GM19324 (cell line): ENCODE results near the gene SEMA4D.
"Not testable (repeated sequence)": the region's sequence is repeated elsewhere in the genome, so short reads cannot be mapped to it uniquely, and the experiment has no call there.

Experiments used
- ATAC-seq: cut with Tn5 transposase; IDR thresholded peaks from one replicate; pipeline ENCODE4 v1.9.1; 2021; ENCODE audit warnings: mild to moderate bottlenecking, moderate library complexity; ENCODE audit not compliant: unreplicated experiment, low FRiP score

SEMA4D gene

DNA sequence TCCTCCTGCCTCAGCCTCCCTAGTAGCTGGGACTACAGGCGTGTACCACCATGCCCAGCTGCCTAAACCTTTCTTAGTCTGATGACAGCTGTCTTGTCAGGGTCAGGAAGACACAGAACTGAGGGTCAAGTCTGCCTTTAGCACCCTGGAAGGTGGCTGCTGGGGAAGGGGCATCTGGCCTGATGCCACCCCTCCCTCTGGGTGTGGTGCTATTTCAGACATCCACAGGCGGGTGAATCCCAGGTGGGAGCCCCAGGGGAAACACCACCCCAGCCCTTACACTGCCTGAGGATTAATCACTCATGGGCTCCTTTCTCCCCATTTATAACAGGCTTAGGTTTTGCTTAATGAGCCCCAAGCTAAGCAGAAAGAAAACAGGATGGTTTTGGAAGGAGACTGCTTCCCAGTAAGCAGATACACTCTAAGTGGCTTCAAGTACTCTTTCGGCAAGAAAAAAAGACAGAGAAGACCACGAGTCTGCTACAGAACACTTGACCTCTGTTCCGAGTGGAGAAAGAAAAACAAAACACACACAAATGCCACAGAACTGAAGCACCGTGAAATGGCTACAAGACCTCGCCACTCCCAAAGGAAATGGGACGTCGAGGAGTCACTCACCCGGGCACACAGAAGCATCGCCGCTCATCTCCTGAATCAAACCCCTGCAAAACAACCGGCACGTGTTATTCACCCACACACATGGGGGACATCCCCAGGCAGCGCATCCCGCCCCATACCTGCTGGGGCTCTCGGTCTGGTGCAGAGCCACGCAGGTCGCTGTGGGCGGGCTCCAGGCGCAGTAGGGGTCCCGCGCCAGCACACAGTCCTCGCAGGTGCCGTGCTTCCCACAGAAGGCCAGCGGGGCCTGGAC is 117.2 kb downstream of the SEMA4D start:
- ATAC-seq = no peak

DNA sequence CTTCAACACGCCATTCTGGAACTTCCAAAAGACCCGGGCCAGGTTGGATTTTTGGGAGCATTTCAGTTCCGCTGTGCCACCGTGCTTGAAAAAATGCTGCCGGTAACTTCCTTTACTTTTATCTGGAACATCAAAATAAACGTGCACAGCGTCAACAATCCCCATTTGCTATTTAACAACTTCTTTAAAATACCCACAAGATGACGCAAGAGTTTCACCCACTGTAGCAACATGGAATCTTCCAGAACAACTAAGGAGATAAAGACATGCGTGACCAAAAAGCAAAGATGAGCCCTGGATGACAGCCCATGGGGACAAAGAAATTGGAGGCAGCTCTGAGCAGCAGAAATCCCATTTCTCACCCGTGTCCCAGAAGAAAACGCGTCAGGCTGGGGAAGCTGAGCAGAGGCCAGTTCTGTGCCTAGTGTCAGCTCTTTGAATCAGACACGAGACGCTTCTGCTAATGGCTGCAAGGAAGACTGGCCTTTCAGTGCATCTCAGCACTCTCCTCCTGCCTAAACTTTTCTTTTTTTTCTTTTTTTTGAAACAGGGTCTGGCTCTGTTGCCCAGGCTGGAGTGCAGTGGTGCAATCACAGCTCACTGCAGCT is 118.3 kb downstream of the SEMA4D start:
- no peak for ATAC-seq

DNA sequence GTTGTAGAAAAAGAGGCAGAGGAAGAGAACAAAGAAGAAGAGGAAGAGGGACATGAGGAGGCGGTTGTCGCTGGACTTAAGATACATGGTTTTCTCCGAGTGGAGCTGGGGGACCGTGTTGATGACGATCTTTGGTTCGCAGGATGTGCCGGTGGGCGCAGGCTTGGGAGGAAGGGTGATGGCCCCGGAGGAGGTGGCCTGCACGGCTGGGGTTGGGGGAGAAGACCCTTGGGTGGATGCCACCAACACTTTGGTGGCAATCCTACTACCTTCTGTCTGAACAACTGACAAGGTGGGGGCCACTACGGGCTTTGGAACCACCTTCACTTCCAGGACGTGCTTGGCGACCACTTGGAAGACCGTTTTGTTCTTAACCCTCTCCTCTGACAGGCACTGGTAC is 118.9 kb downstream of the SEMA4D start:
- no peak for ATAC-seq

DNA sequence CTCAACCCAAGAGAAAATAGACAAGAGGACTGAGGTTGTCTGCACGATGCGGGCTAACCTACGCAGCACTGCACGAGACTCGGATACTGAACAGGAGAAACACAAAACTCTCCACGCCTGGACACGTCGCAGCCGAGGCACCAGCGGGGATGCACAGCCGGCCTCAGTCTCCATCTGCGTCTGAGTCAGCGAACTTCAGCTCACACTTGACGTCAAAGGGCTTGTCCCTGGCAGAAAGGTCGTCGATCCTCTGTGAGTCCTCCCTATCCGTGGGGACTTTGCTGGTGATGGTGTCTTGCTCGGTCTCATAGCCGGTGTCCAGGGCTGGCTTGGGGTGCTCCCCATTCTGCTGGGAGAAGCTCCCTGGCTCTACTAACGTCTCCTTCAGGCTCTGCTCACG is 119.4 kb downstream of the SEMA4D start:
- no peak for ATAC-seq

DNA sequence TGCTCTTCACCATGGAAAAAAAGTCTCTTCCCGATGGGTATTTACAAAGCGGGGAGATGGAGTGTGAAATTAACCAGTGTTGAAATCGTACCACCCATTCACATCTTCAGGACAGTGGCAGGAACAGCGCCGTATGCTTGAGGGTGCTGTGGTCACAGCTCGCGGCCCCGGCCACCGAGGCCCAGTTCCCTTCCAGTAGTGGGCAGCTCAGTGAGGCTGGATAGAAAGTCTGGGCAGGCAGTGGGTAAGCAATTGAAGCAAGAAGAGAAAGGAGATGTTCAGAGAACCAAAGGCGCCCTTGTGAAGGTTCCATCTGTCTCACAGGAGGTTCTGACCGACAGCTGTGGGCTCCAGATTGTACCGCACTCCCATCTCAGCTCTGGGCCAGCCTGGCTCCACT is 120.5 kb downstream of the SEMA4D start:
- ATAC-seq = no peak

DNA sequence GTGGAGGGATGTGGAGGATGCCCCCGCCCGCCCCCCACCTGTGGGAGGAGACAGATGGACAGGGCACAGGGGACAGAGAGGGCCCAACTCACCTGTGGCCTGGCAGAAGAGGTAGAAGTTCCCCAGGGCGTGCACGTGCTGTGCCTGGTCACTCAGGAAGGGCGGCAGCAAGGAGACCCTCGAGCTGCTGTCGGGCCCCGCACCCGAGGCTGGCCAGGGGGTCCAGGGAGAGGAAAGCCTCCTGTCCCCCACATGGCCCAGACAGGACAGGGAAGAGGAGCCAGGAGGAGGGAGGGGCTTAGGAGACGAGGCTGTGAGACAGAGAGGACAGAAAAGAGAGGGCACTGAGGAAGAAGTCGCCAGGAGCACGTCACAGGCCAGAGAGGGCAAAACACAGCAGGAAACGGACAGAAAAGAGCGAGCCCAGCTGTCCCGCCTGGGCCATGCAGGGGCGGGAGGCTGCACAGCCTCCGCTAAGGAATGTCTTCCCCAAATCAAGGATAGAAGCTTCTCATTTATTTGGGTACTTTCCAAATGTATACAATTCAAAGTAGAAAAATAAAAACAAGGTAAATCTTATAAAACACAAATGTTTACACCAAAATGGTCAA is 121.1 kb downstream of the SEMA4D start:
- ATAC-seq = no peak

DNA sequence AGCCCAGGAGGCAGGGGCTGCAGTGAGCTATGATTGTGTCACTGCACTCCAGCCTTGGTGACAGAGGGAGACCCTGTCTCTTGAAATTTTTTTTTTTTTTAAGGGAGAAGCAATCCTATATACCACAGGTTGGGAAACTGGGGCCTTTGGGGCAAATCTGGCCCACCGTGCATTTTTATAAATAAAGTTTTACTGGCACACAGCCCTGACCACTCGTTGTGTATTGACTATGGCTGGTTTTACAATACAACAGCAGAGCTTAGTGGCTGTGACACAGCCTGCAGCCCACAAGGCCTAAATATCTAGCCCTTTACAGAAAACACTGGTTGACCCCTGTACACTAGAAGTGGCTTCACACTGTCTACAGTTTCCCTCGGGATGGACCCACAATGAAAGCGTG is 121.6 kb downstream of the SEMA4D start:
- ATAC-seq = no peak

DNA sequence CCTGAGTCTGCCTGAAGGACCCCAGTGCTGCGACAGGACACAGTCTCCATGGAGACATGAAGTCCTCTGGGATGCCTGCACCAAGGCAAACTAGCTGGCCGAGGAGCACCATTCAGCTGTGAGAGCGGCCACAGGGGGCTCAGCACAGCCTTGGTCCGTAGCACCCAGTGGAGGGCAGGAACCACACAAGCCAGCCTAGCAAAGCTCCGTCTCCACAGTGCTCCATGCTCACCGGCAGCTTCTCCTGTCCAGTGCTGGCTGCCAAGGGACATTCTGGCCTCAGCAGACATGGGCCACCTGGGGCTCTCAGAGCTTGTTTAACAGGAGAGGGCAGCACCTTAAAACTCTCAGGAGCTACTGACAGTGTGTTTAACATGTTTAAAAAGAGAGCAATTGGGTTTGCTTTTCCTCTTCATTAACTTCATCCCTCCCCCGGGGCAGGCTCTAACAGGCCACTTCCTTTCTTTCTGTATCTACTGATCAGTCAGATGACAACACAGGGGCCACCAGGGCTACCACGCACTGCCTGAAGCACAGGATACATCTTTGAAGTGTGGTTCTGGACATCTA is 122.6 kb downstream of the SEMA4D start:
- no peak for ATAC-seq

DNA sequence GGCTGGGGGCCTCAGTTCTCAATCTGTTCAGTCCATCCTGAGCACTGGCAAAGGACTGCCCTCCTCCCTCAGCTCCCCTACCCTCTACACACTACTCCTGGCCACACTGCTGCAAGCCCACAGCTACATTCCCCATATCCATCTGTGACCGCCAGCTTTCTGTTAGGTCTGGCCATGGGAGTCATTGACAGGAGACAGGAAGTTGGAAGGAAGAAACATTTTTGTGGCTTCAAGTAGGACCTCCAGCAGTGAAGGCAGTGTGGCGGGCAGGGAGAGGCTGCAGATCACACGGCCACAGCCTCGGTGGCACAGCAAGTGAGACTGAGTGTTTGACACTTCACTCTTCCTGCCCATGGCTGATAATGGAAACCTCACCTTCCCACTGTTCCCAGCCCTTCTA is 123.7 kb downstream of the SEMA4D start:
- no peak for ATAC-seq

DNA sequence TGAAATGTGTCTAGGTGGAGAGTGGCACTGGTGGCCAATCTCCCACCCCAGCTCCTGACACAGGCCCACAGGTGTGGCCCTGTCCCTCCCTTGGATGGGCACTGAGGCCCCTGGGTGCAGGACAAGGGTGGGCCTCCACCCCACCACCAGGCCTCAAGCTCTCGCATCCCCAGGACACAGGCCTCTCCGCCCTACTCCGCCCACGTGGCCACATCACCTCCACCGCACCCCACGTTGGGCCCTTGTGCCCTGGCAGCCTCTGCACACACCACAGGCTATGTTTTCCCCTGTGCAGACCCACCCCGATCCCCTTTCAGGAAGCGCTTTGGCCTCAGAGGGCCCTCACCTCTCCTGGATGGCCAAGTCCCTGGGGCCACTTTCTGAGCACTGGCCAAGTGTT is 124.9 kb downstream of the SEMA4D start:
- ATAC-seq = no peak

DNA sequence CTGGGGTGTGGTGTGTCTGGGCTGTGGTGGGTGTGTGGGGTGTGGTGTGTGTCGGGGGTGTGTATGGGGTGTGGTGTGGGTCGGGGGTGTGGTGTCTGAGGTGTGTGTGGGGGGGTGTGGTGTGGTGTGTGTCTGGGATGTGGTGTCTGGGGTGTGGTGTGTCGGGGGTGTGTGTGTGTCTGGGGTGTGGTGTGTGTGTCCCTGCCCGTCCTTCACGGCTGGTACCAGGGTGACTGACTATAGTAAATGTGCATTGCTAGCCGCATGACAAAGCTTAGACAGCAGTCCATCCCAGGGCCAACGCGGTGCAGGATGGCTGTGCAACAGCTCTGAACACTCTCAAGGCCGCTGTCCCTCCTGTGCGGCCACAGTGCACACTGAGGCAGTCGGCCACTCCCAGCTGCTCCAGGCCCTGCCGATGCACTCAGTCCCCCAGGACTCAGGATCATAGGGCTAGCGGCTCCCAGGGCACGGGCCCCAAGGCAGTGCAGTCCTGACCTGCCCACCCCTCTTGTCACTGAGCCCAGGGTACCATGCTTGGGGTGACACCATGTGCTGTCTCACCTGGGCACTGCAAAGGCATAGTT is 125.6 kb downstream of the SEMA4D start:
- no peak for ATAC-seq

DNA sequence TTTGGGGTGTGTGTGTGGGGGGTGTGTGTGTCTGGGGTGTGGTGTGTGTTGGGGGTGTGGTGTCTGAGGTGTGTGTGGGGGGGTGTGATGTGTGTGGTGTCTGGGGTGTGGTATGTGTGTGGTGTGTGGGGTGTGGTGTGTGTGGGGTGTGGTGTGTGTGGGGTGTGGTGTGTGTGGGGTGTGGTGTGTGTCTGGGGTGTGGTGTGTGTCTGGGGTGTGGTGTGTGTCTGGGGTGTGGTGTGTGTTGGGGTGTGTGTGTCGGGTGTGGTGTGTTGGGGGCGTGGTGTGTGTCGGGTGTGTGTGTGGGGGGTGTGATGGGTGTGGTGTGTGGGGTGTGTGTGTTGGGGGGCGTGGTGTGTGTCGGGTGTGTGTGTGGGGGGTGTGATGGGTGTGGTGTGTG is 126.1 kb downstream of the SEMA4D start:
- ATAC-seq = not testable (repeated sequence)

DNA sequence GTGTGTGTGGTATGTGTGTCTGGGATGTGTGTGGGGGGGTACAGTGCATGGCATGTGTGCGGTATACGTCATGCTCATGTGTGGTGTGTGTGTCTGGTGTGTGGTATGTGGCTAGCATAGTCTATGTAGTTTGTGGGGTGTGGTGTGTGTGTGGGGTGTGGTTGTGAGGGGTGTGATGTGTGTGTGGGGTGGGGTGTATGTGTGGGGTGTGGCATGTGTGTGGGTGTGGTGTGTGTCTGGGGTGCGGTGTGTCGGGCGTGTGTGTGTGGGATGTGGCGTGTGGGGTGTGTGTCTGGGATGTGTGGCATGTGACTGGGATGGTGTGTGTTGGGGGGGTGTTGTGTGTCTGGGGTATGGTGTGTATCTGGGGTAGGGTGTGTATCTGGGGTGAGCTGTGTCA is 127.3 kb downstream of the SEMA4D start:
- no peak for ATAC-seq

DNA sequence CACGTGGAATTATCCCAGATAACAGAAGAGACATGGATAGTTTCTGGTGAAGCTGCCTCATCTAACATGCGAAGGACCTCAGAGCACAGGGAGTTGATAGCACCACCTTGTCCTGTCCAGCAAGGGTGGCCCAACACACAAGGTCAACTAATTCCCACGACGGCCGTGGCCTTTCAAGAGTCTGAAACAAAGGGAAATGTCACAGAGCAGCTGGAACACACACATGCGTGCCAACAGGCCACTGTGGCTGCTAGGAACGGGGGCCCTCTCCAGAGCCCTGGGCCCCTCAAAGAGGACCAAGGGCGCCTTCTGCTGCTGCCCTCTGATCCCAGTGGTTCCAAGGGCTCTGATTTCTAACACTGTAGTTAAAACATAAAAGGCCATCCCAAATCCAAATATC is 128.9 kb downstream of the SEMA4D start:
- ATAC-seq = no peak

DNA sequence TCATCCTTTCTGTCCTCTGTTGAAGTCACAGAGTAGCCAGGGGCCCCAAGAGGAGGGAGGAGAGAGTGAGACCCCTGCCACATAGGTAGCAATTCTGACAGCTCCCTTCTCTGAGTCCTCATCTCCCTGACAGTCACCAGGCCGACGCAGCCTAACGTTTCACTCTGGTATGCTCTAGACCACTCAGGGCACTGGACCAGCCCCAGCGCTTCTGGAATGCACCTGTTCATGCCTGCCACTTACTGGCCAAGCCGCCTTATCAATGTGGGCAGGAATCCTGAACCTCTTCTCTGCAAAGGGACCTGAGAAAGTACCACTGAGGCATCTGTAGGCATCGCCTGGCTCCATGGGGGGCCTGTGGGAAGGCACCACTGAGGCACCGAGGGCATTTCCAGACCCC is 129.4 kb downstream of the SEMA4D start:
- ATAC-seq = no peak

DNA sequence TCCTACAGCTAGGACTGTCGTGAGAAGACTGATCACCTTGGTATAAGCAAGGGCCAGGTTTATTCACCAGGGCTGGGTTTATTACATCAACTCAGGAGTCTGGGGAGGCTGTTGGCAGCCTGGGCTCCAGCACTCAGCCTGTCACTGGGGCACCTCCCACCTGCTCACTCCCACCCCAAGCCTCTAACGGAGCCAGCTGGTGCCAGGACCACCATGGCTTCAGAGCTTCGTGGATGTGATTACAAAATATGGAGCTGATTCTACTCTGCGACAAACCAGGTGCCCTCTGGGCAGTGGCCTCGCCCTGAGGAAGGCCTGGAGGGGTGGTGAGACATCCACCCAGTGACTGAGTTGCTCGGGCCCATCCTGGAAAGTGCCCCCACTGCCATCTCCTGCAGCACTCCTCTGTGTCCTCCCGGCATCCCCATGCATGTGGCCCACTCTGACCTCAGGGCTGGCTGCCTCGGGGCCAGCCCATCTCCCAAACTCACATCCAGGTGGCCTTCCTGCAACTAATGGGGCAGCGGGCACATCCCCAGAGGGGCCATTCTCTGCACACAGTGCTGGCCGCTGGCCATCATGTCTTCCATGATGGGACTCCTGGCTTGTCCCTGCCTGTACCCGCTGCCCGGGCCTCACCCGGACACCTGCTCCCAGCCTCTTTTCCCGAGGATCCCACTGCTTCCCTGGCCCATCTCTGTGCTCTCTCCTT is 130.0 kb downstream of the SEMA4D start:
- ATAC-seq = no peak

DNA sequence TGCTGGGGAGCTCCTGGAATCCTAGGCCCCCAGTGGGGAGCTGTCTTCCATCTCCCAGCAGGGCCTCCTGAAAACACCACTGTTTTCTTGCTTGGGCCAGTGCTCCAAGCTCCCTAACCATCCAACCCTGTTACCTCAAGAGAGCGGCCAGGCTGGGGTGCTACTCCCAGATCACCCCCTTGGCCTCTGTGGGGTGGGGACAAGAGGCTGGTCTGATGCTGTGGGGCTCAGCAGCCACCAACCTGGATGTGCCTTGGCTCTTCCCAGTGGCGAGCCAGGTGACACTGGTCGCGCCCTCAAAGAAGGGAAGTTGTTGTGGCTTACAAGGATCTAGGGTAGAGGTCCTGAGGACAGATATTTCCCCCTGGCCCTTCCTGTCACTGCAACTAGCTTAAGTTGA is 130.6 kb downstream of the SEMA4D start:
- no peak for ATAC-seq

DNA sequence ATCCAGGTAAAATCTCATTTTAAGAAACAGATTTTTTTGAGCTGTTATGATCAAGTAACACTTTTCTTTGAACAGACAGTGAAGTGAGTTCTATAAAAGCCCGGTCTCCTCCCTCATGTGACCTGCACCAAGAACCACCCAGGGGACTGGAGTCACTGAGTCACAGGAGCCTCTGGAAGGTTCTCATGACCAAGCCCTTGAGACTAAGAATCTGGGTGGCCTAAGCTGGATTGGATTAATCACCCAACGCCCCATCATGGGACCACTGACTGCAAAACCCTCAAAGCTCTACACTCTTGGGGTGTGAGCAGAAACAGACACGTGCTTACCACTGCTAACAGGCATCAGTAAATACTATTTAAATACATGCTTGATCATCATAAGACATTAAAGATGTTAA is 131.2 kb downstream of the SEMA4D start:
- ATAC-seq = no peak

DNA sequence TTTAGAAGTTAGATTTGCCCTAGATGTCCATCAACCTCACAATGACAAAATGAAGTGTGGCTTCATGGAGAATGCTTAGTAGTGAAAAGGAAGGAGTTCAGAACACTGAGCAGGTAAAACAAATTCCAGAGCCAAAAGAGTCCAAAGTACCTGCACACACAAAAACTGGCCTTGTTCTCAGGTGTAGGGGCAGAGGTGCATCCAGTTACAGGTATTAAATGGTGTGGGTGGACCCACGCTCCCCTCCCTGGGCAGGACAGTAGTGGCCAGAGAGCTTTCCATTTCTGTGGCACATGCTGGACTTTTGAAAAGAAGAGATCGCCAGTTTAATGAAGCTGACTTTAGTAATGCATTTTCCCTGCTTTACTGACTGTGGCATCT is 132.4 kb downstream of the SEMA4D start:
- ATAC-seq = no peak

DNA sequence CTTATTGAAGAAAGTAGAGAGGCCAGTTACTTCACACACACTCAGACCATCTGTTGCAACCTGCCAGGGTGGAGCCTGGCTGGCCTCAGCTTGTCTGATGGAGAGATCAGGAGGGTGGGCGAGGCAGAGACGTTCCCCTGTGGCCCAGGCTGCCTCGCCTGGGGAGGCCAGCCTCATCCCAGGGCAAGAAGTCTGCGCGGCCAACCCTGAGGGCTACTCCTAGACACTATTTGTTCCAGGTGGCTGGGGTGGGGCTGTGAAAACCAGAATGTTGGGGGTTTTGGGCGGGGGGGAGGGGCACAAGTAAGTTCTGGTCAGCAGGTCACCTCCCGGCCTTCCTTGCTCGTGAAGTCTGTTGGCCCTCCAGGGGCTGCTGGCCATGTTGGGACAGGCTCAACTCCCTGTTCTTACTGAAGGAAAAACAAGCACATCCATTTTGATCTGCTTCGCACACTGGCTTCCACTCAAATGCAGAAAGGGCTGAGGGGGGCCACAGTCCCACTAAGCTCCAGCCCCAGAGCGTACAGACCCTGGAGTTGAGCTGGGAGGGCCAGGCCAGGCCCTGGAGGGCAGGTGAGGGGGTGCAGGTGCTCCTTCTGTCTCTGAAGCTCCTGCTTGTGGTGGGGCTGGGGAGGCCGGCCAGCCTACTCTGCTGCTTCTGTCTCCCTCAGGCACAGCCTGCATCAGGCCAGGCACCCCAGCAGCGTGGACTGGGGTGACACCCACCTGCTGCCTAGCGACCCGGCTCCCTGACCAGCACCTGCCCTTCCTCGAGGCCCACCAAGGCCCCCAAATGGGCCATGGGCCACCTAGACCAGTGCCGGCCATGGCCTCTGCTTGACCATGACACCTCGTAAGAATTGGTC is 133.0 kb downstream of the SEMA4D start:
- no peak for ATAC-seq
